Left lung (tissue), 14 donors: ENCODE measurements around the gene ZNF699. TPM values are rescaled to one million over a fixed set of nuclear protein-coding genes. Genes with fewer than 3 reads are reported as not detected.

Source experiments
- ATAC-seq: fragments of 200-7000 bp; cut with Tn5 transposase; one replicate; pipeline ENCODE4 v1.9.1; 2020; ENCODE audit warnings: moderate library complexity
- DNase-seq, 4 donors: peaks; one replicate each; pipeline ENCODE4 v3.0.0-alpha.2; 2013 to 2020
- H3K27ac ChIP-seq, 2 donors: fragments of 200-600 bp; sonication (generic) in 1 of 2; one replicate each; pipeline versions ENCODE4 v1.5.0 to v1.8.0; 2020 to 2021
- H3K27me3 ChIP-seq, 2 donors: fragments of 200-600 bp; sonication (generic) in 1 of 2; one replicate each; pipeline versions ENCODE4 v1.5.0 to v1.8.0; 2020 to 2021
- H3K36me3 ChIP-seq, 2 donors: fragments of 200-600 bp; sonication (generic) in 1 of 2; one replicate each; pipeline versions ENCODE4 v1.5.0 to v1.8.0; 2020 to 2021
- H3K4me1 ChIP-seq, 2 donors: fragments of 200-600 bp; one replicate each; pipeline ENCODE4 v1.8.0; 2021
- H3K4me3 ChIP-seq, 2 donors: fragments of 200-600 bp; sonication (generic) in 1 of 2; one replicate each; pipeline versions ENCODE4 v1.5.0 to v1.8.0; 2020 to 2021; ENCODE audit warnings: mild to moderate bottlenecking in 1 of 2
- H3K9me3 ChIP-seq, 2 donors: fragments of 200-600 bp; sonication (generic) in 1 of 2; one replicate each; pipeline versions ENCODE4 v1.5.0 to v1.8.0; 2020 to 2021
- intact Hi-C, 2 donors: fragments of 100-400 bp; cut with DNase I; formaldehyde crosslinking; loops; one replicate each; pipeline versions ENCODE4 v1.11.2 to v1.14.2; 2022
- long read RNA-seq, 12 donors: library from polyadenylated mRNA in 2 of 12; unstranded in 2 of 12; transcript quantifications; one replicate each; pipeline ENCODE4 v2.0.0 and lab custom pipeline, GENCODE V29; 2019 to 2026
- polyA plus RNA-seq, 6 donors: library from polyadenylated mRNA; unstranded; fragments of 120-200 nt; gene quantifications; one replicate each; pipeline ENCODE4 v1.2.1, GENCODE V29; 2013; ENCODE audit not compliant: insufficient read length in 6 of 6
- total RNA-seq, 2 donors: library from RNA; stranded (reverse); fragmentation: NEBNext Ultra II Directional; extraction: Animal tissue kit (Norgen Biotek cat#: 25700); gene quantifications; one replicate each; pipeline ENCODE4 v1.2.1, GENCODE V29; 2021
- TF ChIP-seq, protein P1 (sequence below), 2 donors: fragments of 200-600 bp; sonication (generic) in 1 of 2; IDR thresholded peaks; one replicate each; pipeline versions ENCODE4 v1.5.0 to v1.8.0; 2021; ENCODE audit warnings: antibody characterized with exemption in 2 of 2
- donor health status: DM: no; HTN: yes; CAD: no.
- donor health status: DM: no; HTN: no; CAD: no.

Gene ZNF699
- total RNA-seq (1 to 10 TPM; 6.2 to 6.8 TPM), polyA plus RNA-seq (1 to 10 TPM; 6.9 to 9.5 (median 8.1) TPM)
- long read RNA-seq, donor 1, partial matches to known transcripts: 7 of 9 reads
- long read RNA-seq, donor 1, other reads (novel, unspliced or antisense): 0 of 9 reads
- long read RNA-seq, donor 2: 0 reads
- long read RNA-seq, donor 3, partial matches to known transcripts: 46 of 46 reads
- long read RNA-seq, donor 3, other reads (novel, unspliced or antisense): 0 of 46 reads
- long read RNA-seq, donor 4, partial matches to known transcripts: 2 of 2 reads
- long read RNA-seq, donor 4, other reads (novel, unspliced or antisense): 0 of 2 reads
- long read RNA-seq, donor 5: 0 reads
- long read RNA-seq, donor 6, partial matches to known transcripts: 0 of 1 reads
- long read RNA-seq, donor 6, other reads (novel, unspliced or antisense): 0 of 1 reads
- long read RNA-seq, donor 7: 0 reads
- long read RNA-seq, donor 8, partial matches to known transcripts: 48 of 49 reads
- long read RNA-seq, donor 8, other reads (novel, unspliced or antisense): 0 of 49 reads
- long read RNA-seq, donor 9: 0 reads
- long read RNA-seq, donor 10, partial matches to known transcripts: 1 of 1 reads
- long read RNA-seq, donor 10, other reads (novel, unspliced or antisense): 0 of 1 reads
- long read RNA-seq, donor 11: 0 reads
- long read RNA-seq, donor 12, partial matches to known transcripts: 46 of 47 reads
- long read RNA-seq, donor 12, other reads (novel, unspliced or antisense): 0 of 47 reads

DNA sequence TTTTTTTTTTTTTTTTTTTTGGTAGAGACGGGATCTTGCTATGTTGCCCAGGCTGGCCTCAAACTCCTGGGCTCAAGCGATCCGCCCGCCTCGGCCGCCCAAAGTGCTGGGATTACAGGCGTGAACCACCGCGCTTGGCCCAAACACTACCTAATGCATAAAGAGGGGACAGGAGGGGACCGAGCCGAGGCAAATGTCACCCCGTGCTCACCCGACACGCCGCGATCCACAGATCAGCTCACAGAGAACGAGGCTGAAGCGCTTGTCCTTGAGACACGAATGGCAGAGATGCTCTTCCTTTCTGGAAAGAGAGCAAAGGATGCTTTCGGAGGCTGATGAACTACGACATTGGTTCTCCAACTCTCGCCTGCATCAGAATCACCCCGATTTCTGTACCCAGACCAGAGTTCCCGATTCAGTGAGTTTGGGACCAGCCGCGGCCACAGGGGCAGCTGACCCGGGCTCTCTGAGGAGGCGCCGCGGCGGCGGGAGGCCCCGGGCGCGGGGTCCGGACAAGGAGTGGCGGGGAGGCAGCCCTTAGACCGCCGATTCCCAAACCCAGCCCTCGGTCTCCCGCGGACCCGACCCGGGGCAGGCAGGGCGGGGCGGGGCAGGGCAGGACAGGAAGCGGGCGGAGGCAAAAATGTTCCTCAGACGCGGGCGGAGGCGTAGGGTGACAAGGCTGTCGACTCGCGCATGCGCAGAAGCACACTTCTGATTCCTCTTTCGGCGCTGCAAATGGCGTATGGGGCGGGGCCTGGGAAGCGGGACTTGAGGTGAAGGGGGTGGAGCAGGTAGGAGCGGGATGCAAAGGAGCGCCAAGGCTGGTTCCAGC lies at the start of gene ZNF699:
Gene ZNF699 (minus strand): TSS at position 700 of the 835 bp plus-strand sequence. CDS start 4,719 bp downstream, outside the sequence.
- Histone ChIP-seq H3K27ac (peak within 1 kb of the TSS; percentile 95 to 98), H3K4me3 (peak within 1 kb of the TSS; percentile 75 to 89), H3K36me3 (peaks cover 0 to 9% of the 10 kb centered on the region in 2 donors), H3K4me1 (peaks cover 0 to 21% of the 10 kb centered on the region in 2 donors), H3K27me3 (no peaks in the 10 kb centered on the region), H3K9me3 (peaks cover 0 to 34% of the 10 kb centered on the region in 2 donors)
- TF ChIP-seq, protein P1, sequence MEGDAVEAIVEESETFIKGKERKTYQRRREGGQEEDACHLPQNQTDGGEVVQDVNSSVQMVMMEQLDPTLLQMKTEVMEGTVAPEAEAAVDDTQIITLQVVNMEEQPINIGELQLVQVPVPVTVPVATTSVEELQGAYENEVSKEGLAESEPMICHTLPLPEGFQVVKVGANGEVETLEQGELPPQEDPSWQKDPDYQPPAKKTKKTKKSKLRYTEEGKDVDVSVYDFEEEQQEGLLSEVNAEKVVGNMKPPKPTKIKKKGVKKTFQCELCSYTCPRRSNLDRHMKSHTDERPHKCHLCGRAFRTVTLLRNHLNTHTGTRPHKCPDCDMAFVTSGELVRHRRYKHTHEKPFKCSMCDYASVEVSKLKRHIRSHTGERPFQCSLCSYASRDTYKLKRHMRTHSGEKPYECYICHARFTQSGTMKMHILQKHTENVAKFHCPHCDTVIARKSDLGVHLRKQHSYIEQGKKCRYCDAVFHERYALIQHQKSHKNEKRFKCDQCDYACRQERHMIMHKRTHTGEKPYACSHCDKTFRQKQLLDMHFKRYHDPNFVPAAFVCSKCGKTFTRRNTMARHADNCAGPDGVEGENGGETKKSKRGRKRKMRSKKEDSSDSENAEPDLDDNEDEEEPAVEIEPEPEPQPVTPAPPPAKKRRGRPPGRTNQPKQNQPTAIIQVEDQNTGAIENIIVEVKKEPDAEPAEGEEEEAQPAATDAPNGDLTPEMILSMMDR (IDR thresholded peaks at IDR 0.05): no peak
- peak; percentile 97 for ATAC-seq
- intact Hi-C loops: no loop called here
- peak; percentile 98 to 99 (median 99) for DNase-seq

DNA sequence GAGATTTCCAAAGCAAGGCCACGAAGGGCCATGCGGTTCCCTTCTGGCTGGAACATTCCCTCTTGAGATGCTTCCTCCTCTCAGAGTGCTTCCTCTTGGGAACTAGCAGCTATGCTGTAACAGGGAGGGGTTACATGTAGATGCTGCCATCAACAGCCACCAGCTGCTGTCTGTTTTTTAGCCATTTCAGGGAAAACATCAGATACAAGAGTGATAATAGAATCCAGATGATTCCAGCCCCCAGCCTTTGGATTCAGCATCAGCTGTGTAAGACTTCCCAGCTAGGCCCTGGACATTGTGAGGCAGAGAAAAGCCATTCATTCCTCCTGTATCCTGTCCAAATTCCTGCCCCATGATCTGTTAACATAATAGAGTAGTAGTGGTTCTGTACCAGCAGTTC lies 45.0 kb upstream of the ZNF699 start:
- H3K27ac ChIP-seq: no peak overlapping the region
- H3K27me3 ChIP-seq: no peaks in the 10 kb centered on the region
- intact Hi-C loops: no loop called here
- H3K4me3 ChIP-seq: no peak overlapping the region
- H3K4me1 ChIP-seq: no peaks in the 10 kb centered on the region
- DNase-seq (no peak), ATAC-seq (no peak)
- TF ChIP-seq, protein P1 (IDR thresholded peaks at IDR 0.05): no peak
- peaks cover 0 to 100% of the 10 kb centered on the region in 2 donors for H3K9me3 ChIP-seq
- H3K36me3 ChIP-seq: peaks cover 0 to 73% of the 10 kb centered on the region in 2 donors

DNA sequence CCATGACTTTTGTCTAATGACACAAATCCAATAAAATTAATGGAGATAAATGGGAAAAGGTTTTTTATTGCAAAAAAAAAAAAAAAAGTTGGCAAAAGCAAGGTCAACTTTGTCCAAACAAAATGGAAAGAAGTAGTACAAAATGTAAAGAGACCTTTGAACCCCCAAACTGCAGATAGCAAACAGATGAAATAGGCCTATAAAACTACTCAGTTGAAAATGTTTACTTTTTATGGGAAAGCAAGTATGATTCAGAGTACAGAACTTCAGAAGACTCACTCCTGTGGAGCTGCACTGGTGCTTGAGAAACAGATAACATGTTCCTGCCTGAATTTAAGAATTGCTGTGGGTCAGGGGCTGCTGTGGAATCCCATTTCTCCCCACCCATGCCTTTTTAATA lies 43.4 kb upstream of the ZNF699 start:
- H3K9me3 ChIP-seq: peaks cover 6 to 100% of the 10 kb centered on the region in 2 donors
- peaks cover 0 to 79% of the 10 kb centered on the region in 2 donors for H3K36me3 ChIP-seq
- H3K4me3 ChIP-seq: no peak overlapping the region
- H3K4me1 ChIP-seq: no peaks in the 10 kb centered on the region
- ATAC-seq: no peak
- no peaks in the 10 kb centered on the region for H3K27me3 ChIP-seq
- no peak for DNase-seq
- TF ChIP-seq, protein P1 (IDR thresholded peaks at IDR 0.05): no peak
- intact Hi-C loops: no loop called here
- no peak overlapping the region for H3K27ac ChIP-seq

DNA sequence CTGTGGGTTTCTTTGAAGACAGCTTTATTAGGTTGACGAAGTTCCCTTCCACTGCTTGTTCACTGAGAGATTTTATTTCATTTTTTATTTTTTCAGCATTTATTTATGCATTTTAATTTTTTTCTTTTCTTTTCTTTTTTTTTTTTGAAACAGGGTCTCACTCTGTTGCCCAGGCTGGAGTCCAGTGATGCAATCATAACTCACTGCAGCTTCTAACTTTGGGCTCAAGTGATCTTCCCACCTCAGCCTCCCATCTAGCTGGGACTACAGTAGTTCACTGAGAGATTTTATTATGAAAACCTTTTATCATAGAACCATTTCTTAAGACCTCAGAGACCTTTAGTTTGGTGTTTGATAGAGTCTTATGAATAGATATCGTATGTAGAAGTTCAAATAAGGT lies 42.9 kb upstream of the ZNF699 start:
- no peaks in the 10 kb centered on the region for H3K27me3 ChIP-seq
- TF ChIP-seq, protein P1 (IDR thresholded peaks at IDR 0.05): no peak
- no peak overlapping the region for H3K27ac ChIP-seq
- H3K9me3 ChIP-seq: peaks cover 6 to 100% of the 10 kb centered on the region in 2 donors
- H3K4me1 ChIP-seq: no peaks in the 10 kb centered on the region
- DNase-seq (no peak), ATAC-seq (no peak)
- no peak overlapping the region for H3K4me3 ChIP-seq
- H3K36me3 ChIP-seq: peaks cover 0 to 78% of the 10 kb centered on the region in 2 donors
- intact Hi-C loops: no loop called here
